CD4-positive, alpha-beta T cell treated with Interleukin-17A for 1 hour (primary cell): ENCODE measurements around the gene CD276.
"Not testable (repeated sequence)": the region's sequence is repeated elsewhere in the genome, so short reads cannot be mapped to it uniquely, and the experiment has no call there.

Experiments used
- DNase-seq: peaks from one replicate; pipeline ENCODE4 v3.0.0-alpha.2; 2020

Gene CD276

GRCh38 chr15:73683777-73684580 is at the start of gene CD276:
Gene CD276, plus strand, starts transcription at chr15:73684383. Its CDS starts 15,257 bp downstream, at chr15:73699640.
- no peak for DNase-seq

GRCh38 chr15:73637527-73637926 is 46.7 kb upstream of the CD276 start:
- DNase-seq, result no peak

- DNase-seq, result not testable (repeated sequence)
Measured at GRCh38 chr15:73639464-73639863, 44.7 kb upstream of the CD276 start.

- DNase-seq, result no peak
Measured at GRCh38 chr15:73647259-73648013, 36.7 kb upstream of the CD276 start.

- no peak for DNase-seq
Measured at GRCh38 chr15:73648014-73648295, 36.2 kb upstream of the CD276 start.

GRCh38 chr15:73650416-73651126 is 33.6 kb upstream of the CD276 start:
- no peak for DNase-seq

- no peak for DNase-seq
Measured at GRCh38 chr15:73654659-73655058, 29.5 kb upstream of the CD276 start.

- DNase-seq, result no peak
Measured at GRCh38 chr15:73655724-73656123, 28.5 kb upstream of the CD276 start.

GRCh38 chr15:73658645-73659044 is 25.5 kb upstream of the CD276 start:
- no peak for DNase-seq

- DNase-seq, result no peak
Measured at GRCh38 chr15:73660455-73660854, 23.7 kb upstream of the CD276 start.

GRCh38 chr15:73674587-73674986 is 9.6 kb upstream of the CD276 start:
- DNase-seq, result no peak

- peak; percentile 66 for DNase-seq
Measured at GRCh38 chr15:73677146-73677607, 7.0 kb upstream of the CD276 start.

GRCh38 chr15:73677733-73678132 is 6.5 kb upstream of the CD276 start:
- DNase-seq, result no peak

GRCh38 chr15:73678498-73678897 is 5.7 kb upstream of the CD276 start:
- DNase-seq, result no peak

GRCh38 chr15:73679180-73679579 is 5.0 kb upstream of the CD276 start:
- no peak for DNase-seq

- DNase-seq, result no peak
Measured at GRCh38 chr15:73679964-73680363, 4.2 kb upstream of the CD276 start.

GRCh38 chr15:73680549-73680948 is 3.6 kb upstream of the CD276 start:
- no peak for DNase-seq

- DNase-seq, result no peak
Measured at GRCh38 chr15:73681063-73681462, 3.1 kb upstream of the CD276 start.

GRCh38 chr15:73681856-73682599 is 2.2 kb upstream of the CD276 start:
- DNase-seq, result no peak

GRCh38 chr15:73682600-73683090 is 1.5 kb upstream of the CD276 start:
- DNase-seq, result no peak

- no peak for DNase-seq
Measured at GRCh38 chr15:73683257-73683776, 866 bp upstream of the CD276 start.
